H1 (cell line): ENCODE data around the gene HNRNPDL. TPM values are rescaled to one million over a fixed set of nuclear protein-coding genes. Genes with fewer than 3 reads are reported as not detected.

ENCODE experiments used
- CEBPB ChIP-seq: IDR thresholded peaks from 2 replicates; pipeline ENCODE4 v1.6.1; 2012; ENCODE audit warnings: low read depth, low read length
- CHD2 ChIP-seq: IDR thresholded peaks from 2 replicates; pipeline ENCODE4 v1.6.1; 2012; ENCODE audit warnings: low read length, improper control_type of control experiment
- CREB1 ChIP-seq: IDR thresholded peaks from 2 replicates; pipeline ENCODE4 v1.6.1; 2012; ENCODE audit warnings: inconsistent platforms
- CTBP2 ChIP-seq: IDR thresholded peaks from 2 replicates; pipeline ENCODE4 v1.7.0; 2011; ENCODE audit warnings: borderline replicate concordance, mild to moderate bottlenecking, moderate library complexity, mixed read lengths, low read length; ENCODE audit not compliant: insufficient read depth, insufficient read length
- EGR1 ChIP-seq: IDR thresholded peaks from 2 replicates; pipeline ENCODE4 v1.6.1; 2011; ENCODE audit warnings: low read depth, low read length, borderline replicate concordance
- EP300 ChIP-seq, 2 experiments: IDR thresholded peaks; 1 replicate in 1 of 2; 2 replicates in 1 of 2; pipeline ENCODE4 v1.6.1; 2011 to 2012; ENCODE audit warnings: low read depth in 2 of 2, low read length in 2 of 2, mild to moderate bottlenecking in 2 of 2, borderline replicate concordance in 1 of 2, inconsistent platforms in 1 of 2, moderate library complexity in 1 of 2
- GABPA ChIP-seq: IDR thresholded peaks from 2 replicates; pipeline ENCODE4 v1.6.1; 2011; ENCODE audit warnings: mild to moderate bottlenecking, low read length, moderate library complexity, borderline replicate concordance; ENCODE audit not compliant: insufficient read depth
- POLR2A ChIP-seq, 2 experiments: IDR thresholded peaks; 1 replicate in 1 of 2; 2 replicates in 1 of 2; pipeline ENCODE4 v1.6.1; 2011; ENCODE audit warnings: low read depth in 2 of 2, low read length in 2 of 2, mild to moderate bottlenecking in 2 of 2; ENCODE audit errors: control extremely low read depth in 1 of 2
- POLR2AphosphoS5 ChIP-seq: IDR thresholded peaks from 2 replicates; pipeline ENCODE4 v1.6.1; 2011; ENCODE audit warnings: low read depth, low read length
- SIN3A ChIP-seq, 2 experiments: IDR thresholded peaks in 1 of 2; conservative IDR thresholded peaks in 1 of 2; 2 replicates each; pipeline ENCODE4 v1.6.1; 2011 to 2012; ENCODE audit warnings: low read length in 2 of 2, improper control_type of control experiment in 1 of 2, low read depth in 1 of 2, mild to moderate bottlenecking in 1 of 2
- SRF ChIP-seq: IDR thresholded peaks from 2 replicates; pipeline ENCODE4 v1.6.1; 2011; ENCODE audit warnings: mild to moderate bottlenecking, low read depth, low read length, moderate library complexity
- TBP ChIP-seq: IDR thresholded peaks from 2 replicates; pipeline ENCODE4 v1.6.1; 2011; ENCODE audit warnings: low read depth, low read length, improper control_type of control experiment
- TCF12 ChIP-seq: IDR thresholded peaks from 2 replicates; pipeline ENCODE4 v1.6.1; 2011; ENCODE audit warnings: low read depth, mild to moderate bottlenecking, low read length
- USF2 ChIP-seq: IDR thresholded peaks from 2 replicates; pipeline ENCODE4 v1.6.1; 2011; ENCODE audit warnings: low read length, improper control_type of control experiment
- YY1 ChIP-seq: IDR thresholded peaks from 2 replicates; pipeline ENCODE4 v1.6.1; 2011; ENCODE audit warnings: low read depth, mild to moderate bottlenecking, low read length
- polyA plus RNA-seq, 7 experiments: library from polyadenylated mRNA; depleted of rRNA in 3 of 7; stranded (reverse) in 5 of 7; unstranded in 2 of 7; fragments of >200 nt in 5 of 7; fragments of 200-250 nt in 2 of 7; gene quantifications; 1 replicate in 5 of 7; 2 replicates in 1 of 7; 4 replicates in 1 of 7; pipeline versions ENCODE4 v1.2.1 to v1.2.3, GENCODE V29; 2011 to 2013; ENCODE audit warnings: missing spikeins in 2 of 7, mixed read lengths in 2 of 7
- total RNA-seq: library from RNA; stranded (reverse); fragmentation: NEBNext Ultra II Directional; extraction: Animal tissue kit (Norgen Biotek cat#: 25700); gene quantifications from 2 replicates; pipeline ENCODE4 v1.2.1, GENCODE V29; 2021
- TF ChIP-seq, protein P1 (sequence below): IDR thresholded peaks from 2 replicates; pipeline ENCODE4 v1.6.1; 2011; ENCODE audit warnings: low read depth, mild to moderate bottlenecking, low read length; ENCODE audit not compliant: insufficient read depth

HNRNPDL gene
- total and polyA plus RNA-seq, 2 of the 8 experiments (the other 6 are each of a cell fraction or from before 2014, with no cell fraction given), result 197 to 411 TPM

DNA sequence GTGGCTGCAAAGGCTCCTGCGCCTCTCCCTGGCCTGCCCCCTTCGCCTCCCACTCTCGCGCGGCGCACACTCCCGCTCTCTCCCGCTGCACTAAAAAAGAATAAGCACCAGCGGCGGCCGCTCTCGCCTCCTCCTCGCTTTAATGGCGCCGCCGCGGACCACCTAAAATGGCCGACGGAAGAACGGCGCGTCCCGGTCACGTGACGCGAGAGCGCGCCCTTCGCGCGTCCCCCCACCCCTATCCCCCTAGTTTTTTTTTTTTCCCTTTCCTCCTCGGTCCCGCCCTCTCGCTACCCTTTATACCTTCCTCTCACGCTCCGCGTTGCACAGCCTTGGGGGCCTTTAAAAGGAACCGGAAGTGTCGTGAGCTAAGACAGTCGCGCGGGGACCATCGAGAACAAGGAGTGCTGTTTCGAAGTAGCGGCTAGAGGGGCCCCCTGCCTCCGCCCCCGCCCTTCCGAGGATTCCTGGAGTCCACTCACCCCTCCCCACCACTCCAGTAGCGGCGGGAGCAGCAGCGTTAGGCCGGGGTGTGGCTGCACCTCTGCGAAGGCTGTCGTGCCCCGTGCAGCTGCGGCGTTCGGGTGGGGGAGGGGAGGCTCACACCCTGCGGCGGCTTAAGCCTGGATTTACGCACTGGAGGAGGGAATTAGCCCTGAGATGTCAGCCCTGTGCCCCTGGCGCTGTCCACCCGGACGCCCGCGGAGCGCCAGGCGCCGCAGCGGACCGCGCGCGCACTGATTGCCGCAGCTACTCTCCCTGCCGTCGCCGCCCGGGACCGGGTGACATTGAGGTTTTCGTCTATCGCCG, 56.2 kb downstream of the HNRNPDL start, which contains the start of gene HNRNPD (continued):
- peak; percentile 99 for TF ChIP-seq YY1
- TF ChIP-seq CREB1, result peak; percentile 61
- peak; percentile 92 for TF ChIP-seq EGR1
- TF ChIP-seq POLR2A (IDR thresholded peaks at IDR 0.05; ENCODE audit: control extremely low read depth in 1 of 2, low read depth in 2 of 2, low read length in 2 of 2), result peak; percentile 86; a peak in 2 of 3 replicates
- TF ChIP-seq CHD2, result 0 out of 2 replicates have a peak, but pooled peaks have one; percentile 16
- peak; percentile 85 for TF ChIP-seq POLR2AphosphoS5
- TF ChIP-seq GABPA, result peak; percentile 64; the same call in 1 of the 2 replicates
- peak; percentile 82 for TF ChIP-seq CTBP2
- TF ChIP-seq, protein P1, sequence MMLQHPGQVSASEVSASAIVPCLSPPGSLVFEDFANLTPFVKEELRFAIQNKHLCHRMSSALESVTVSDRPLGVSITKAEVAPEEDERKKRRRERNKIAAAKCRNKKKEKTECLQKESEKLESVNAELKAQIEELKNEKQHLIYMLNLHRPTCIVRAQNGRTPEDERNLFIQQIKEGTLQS, result peak; percentile 55; the same call in 1 of the 2 replicates
- TF ChIP-seq SRF, result peak; percentile 44; the same call in 1 of the 2 replicates
- TF ChIP-seq TCF12, result peak; percentile 90; the same call in 1 of the 2 replicates
- peak; percentile 94 for TF ChIP-seq USF2
- no peak for TF ChIP-seq CEBPB
- peak in 1 of 2 experiments; percentile 70; a peak in 1 of 3 replicates for TF ChIP-seq EP300 (IDR thresholded peaks at IDR 0.05; ENCODE audit: borderline replicate concordance in 1 of 2, low read depth in 2 of 2, low read length in 2 of 2)
- TF ChIP-seq TBP, result peak; percentile 90
- peak; percentile 98 for TF ChIP-seq SIN3A (conservative IDR thresholded peaks at IDR 0.05 in 1 of 2, IDR thresholded peaks at IDR 0.05 in 1 of 2; ENCODE audit: low read depth in 1 of 2, low read length in 2 of 2)
